ENCODE results near the gene ZNF678.
"Not testable (repeated sequence)": the region's sequence is repeated elsewhere in the genome, so short reads cannot be mapped to it uniquely, and the experiment has no call there.

ZNF678 gene

GRCh38 chr1:227596222-227596621 is 32.9 kb downstream of the ZNF678 start:
- not testable (repeated sequence) for DNase-seq (ENCODE audit: extremely low read depth in 1 of 2, low read depth in 1 of 2)

- DNase-seq (ENCODE audit: extremely low read depth in 1 of 2, low read depth in 1 of 2), result no peak
Observed at GRCh38 chr1:227603327-227603726, 40.0 kb downstream of the ZNF678 start.

GRCh38 chr1:227604446-227604845 is 41.1 kb downstream of the ZNF678 start:
- no peak for DNase-seq (ENCODE audit: extremely low read depth in 1 of 2, low read depth in 1 of 2)

- not testable (repeated sequence) for DNase-seq (ENCODE audit: extremely low read depth in 1 of 2, low read depth in 1 of 2)
Observed at GRCh38 chr1:227606271-227606670, 42.9 kb downstream of the ZNF678 start.

- no peak for DNase-seq (ENCODE audit: extremely low read depth in 1 of 2, low read depth in 1 of 2)
Observed at GRCh38 chr1:227607336-227607898, 44.1 kb downstream of the ZNF678 start.

GRCh38 chr1:227612658-227613057 is 49.3 kb downstream of the ZNF678 start:
- DNase-seq (ENCODE audit: extremely low read depth in 1 of 2, low read depth in 1 of 2), result no peak

GRCh38 chr1:227613526-227613925 is 50.2 kb downstream of the ZNF678 start:
- no peak for DNase-seq (ENCODE audit: extremely low read depth in 1 of 2, low read depth in 1 of 2)

- no peak for DNase-seq (ENCODE audit: extremely low read depth in 1 of 2, low read depth in 1 of 2)
Observed at GRCh38 chr1:227621211-227621610, 57.9 kb downstream of the ZNF678 start.

- DNase-seq (ENCODE audit: extremely low read depth in 1 of 2, low read depth in 1 of 2), result no peak
Observed at GRCh38 chr1:227622739-227623475, 59.6 kb downstream of the ZNF678 start.

GRCh38 chr1:227632325-227632724 is 69.0 kb downstream of the ZNF678 start:
- DNase-seq (ENCODE audit: extremely low read depth in 1 of 2, low read depth in 1 of 2), result no peak

- DNase-seq (ENCODE audit: extremely low read depth in 1 of 2, low read depth in 1 of 2), result no peak
Observed at GRCh38 chr1:227635596-227635995, 72.2 kb downstream of the ZNF678 start.

- no peak for DNase-seq (ENCODE audit: extremely low read depth in 1 of 2, low read depth in 1 of 2)
Observed at GRCh38 chr1:227654431-227654830, 91.1 kb downstream of the ZNF678 start.

- DNase-seq (ENCODE audit: extremely low read depth in 1 of 2, low read depth in 1 of 2), result no peak
Observed at GRCh38 chr1:227654858-227655752, 91.7 kb downstream of the ZNF678 start.

GRCh38 chr1:227661495-227661894 is 98.1 kb downstream of the ZNF678 start:
- no peak for DNase-seq (ENCODE audit: extremely low read depth in 1 of 2, low read depth in 1 of 2)

- no peak for DNase-seq (ENCODE audit: extremely low read depth in 1 of 2, low read depth in 1 of 2)
Observed at GRCh38 chr1:227662933-227663332, 99.6 kb downstream of the ZNF678 start.

- no peak for DNase-seq (ENCODE audit: extremely low read depth in 1 of 2, low read depth in 1 of 2)
Observed at GRCh38 chr1:227666286-227666685, 102.9 kb downstream of the ZNF678 start.

GRCh38 chr1:227673441-227673840 is 110.1 kb downstream of the ZNF678 start:
- no peak for DNase-seq (ENCODE audit: extremely low read depth in 1 of 2, low read depth in 1 of 2)

- no peak for DNase-seq (ENCODE audit: extremely low read depth in 1 of 2, low read depth in 1 of 2)
Observed at GRCh38 chr1:227685807-227686206, 122.5 kb downstream of the ZNF678 start.

GRCh38 chr1:227697321-227697864 is 134.0 kb downstream of the ZNF678 start:
- DNase-seq (ENCODE audit: extremely low read depth in 1 of 2, low read depth in 1 of 2), result no peak

GRCh38 chr1:227701631-227702030 is 138.3 kb downstream of the ZNF678 start:
- not testable (repeated sequence) for DNase-seq (ENCODE audit: extremely low read depth in 1 of 2, low read depth in 1 of 2)

GRCh38 chr1:227707846-227708245 is 144.5 kb downstream of the ZNF678 start:
- no peak for DNase-seq (ENCODE audit: extremely low read depth in 1 of 2, low read depth in 1 of 2)
